Liver (tissue), 3 donors: ENCODE measurements around the gene COMMD10.

Experiments
- ATF3 ChIP-seq: IDR thresholded peaks from 2 replicates; pipeline ENCODE4 v1.6.1; 2016; ENCODE audit warnings: antibody characterized with exemption
- CTCF ChIP-seq: fragments of 150-350 bp; IDR thresholded peaks from 2 replicates; pipeline ENCODE4 v1.5.1; 2017; ENCODE audit warnings: improper control_type of control experiment, low read depth, low read length; ENCODE audit not compliant: missing input control
- EGR1 ChIP-seq, 2 donors: IDR thresholded peaks; 2 replicates each; pipeline ENCODE4 v1.6.1; 2016 to 2018; ENCODE audit warnings: antibody characterized with exemption in 2 of 2, low read depth in 2 of 2
- GABPA ChIP-seq, 2 donors: IDR thresholded peaks in 1 of 2; conservative IDR thresholded peaks in 1 of 2; 2 replicates each; pipeline ENCODE4 v1.6.1; 2016; ENCODE audit warnings: antibody characterized with exemption in 2 of 2, mild to moderate bottlenecking in 1 of 2, moderate library complexity in 1 of 2
- JUND ChIP-seq, 2 donors: IDR thresholded peaks; 2 replicates each; pipeline ENCODE4 v1.6.1; 2016; ENCODE audit warnings: antibody characterized with exemption in 2 of 2
- MAX ChIP-seq: IDR thresholded peaks from 2 replicates; pipeline ENCODE4 v1.6.1; 2016; ENCODE audit warnings: antibody characterized with exemption
- NR2F2 ChIP-seq: IDR thresholded peaks from 2 replicates; pipeline ENCODE4 v1.6.1; 2016; ENCODE audit warnings: antibody characterized with exemption
- RAD21 ChIP-seq, 2 donors: IDR thresholded peaks; 2 replicates each; pipeline ENCODE4 v1.6.1; 2016; ENCODE audit warnings: antibody characterized with exemption in 2 of 2, mild to moderate bottlenecking in 2 of 2
- REST ChIP-seq: IDR thresholded peaks from 2 replicates; pipeline ENCODE4 v1.6.1; 2016; ENCODE audit warnings: antibody characterized with exemption, mild to moderate bottlenecking
- SP1 ChIP-seq: IDR thresholded peaks from 2 replicates; pipeline ENCODE4 v1.6.1; 2018; ENCODE audit warnings: antibody characterized with exemption, mild to moderate bottlenecking
- TAF1 ChIP-seq: conservative IDR thresholded peaks from 2 replicates; pipeline ENCODE4 v1.6.1; 2016; ENCODE audit warnings: antibody characterized with exemption, mild to moderate bottlenecking
- YY1 ChIP-seq: IDR thresholded peaks from 2 replicates; pipeline ENCODE4 v1.6.1; 2016; ENCODE audit warnings: antibody characterized with exemption, mild to moderate bottlenecking
- donor health status: healthy.
- donor health status: healthy.

- TF ChIP-seq CTCF = no peak
- TF ChIP-seq TAF1 = no peak
- TF ChIP-seq ATF3 = no peak
- TF ChIP-seq RAD21 (IDR thresholded peaks at IDR 0.05) = no peak
- TF ChIP-seq REST = no peak
- TF ChIP-seq JUND (IDR thresholded peaks at IDR 0.05) = no peak
- TF ChIP-seq MAX = no peak
- no peak for TF ChIP-seq SP1
- no peak for TF ChIP-seq NR2F2
- no peak for TF ChIP-seq EGR1 (IDR thresholded peaks at IDR 0.05; ENCODE audit: low read depth in 2 of 2)
- TF ChIP-seq YY1 = no peak
- no peak for TF ChIP-seq GABPA (IDR thresholded peaks at IDR 0.05 in 1 of 2, conservative IDR thresholded peaks at IDR 0.05 in 1 of 2)
Observed at GRCh38 chr5:116084287-116084691, 536 bp upstream of the COMMD10 start.
